C1 segment of cervical spinal cord (tissue), 14 donors: ENCODE measurements around the gene BCL11A.
A peak's percentile ranks its signal among the peaks of the same experiment; 100 is the strongest.
"Not testable (repeated sequence)": the region's sequence is repeated elsewhere in the genome, so short reads cannot be mapped to it uniquely, and the experiment has no call there.

Experiments used
- DNase-seq, 14 donors: peaks; one replicate each; lab custom pipeline; 2025; lab: John Stamatoyannopoulos, UW

BCL11A gene

GRCh38 chr2:60433018-60433596 is 120.3 kb downstream of the BCL11A start:
- DNase-seq = no peak

GRCh38 chr2:60432035-60432601 is 121.3 kb downstream of the BCL11A start:
- DNase-seq = no peak

GRCh38 chr2:60429681-60430080 is 123.8 kb downstream of the BCL11A start:
- no peak for DNase-seq

GRCh38 chr2:60426880-60427279 is 126.6 kb downstream of the BCL11A start:
- DNase-seq = no peak

- DNase-seq = no peak
Observed at GRCh38 chr2:60426341-60426740, 127.1 kb downstream of the BCL11A start.

- peak in 2 of 14 donors; percentile 2 to 11 for DNase-seq
Observed at GRCh38 chr2:60424233-60424632, 129.2 kb downstream of the BCL11A start.

GRCh38 chr2:60423505-60423904 is 129.9 kb downstream of the BCL11A start:
- no peak for DNase-seq

GRCh38 chr2:60422826-60423483 is 130.5 kb downstream of the BCL11A start:
- no peak for DNase-seq

- not testable (repeated sequence) for DNase-seq
Observed at GRCh38 chr2:60417210-60417609, 136.2 kb downstream of the BCL11A start.

- DNase-seq = no peak
Observed at GRCh38 chr2:60416221-60417008, 137.0 kb downstream of the BCL11A start.

- DNase-seq = no peak
Observed at GRCh38 chr2:60415814-60416213, 137.6 kb downstream of the BCL11A start.

GRCh38 chr2:60414495-60415138 is 138.8 kb downstream of the BCL11A start:
- DNase-seq = no peak

- DNase-seq = no peak
Observed at GRCh38 chr2:60413814-60414168, 139.7 kb downstream of the BCL11A start.

- DNase-seq = no peak
Observed at GRCh38 chr2:60413069-60413813, 140.2 kb downstream of the BCL11A start.

GRCh38 chr2:60412620-60413019 is 140.8 kb downstream of the BCL11A start:
- DNase-seq = no peak

- no peak for DNase-seq
Observed at GRCh38 chr2:60412027-60412426, 141.4 kb downstream of the BCL11A start.

- no peak for DNase-seq
Observed at GRCh38 chr2:60411295-60411694, 142.2 kb downstream of the BCL11A start.

- no peak for DNase-seq
Observed at GRCh38 chr2:60410456-60411146, 142.9 kb downstream of the BCL11A start.

- DNase-seq = no peak
Observed at GRCh38 chr2:60409531-60409871, 144.0 kb downstream of the BCL11A start.

GRCh38 chr2:60408811-60409530 is 144.5 kb downstream of the BCL11A start:
- DNase-seq = no peak
